GM12874 (cell line): ENCODE measurements around the gene PBX1.

Experiments
- CTCF ChIP-seq: IDR thresholded peaks from 2 replicates; pipeline ENCODE4 v1.5.1; 2011; ENCODE audit warnings: low read depth, mild to moderate bottlenecking, control low read depth, low read length, moderate library complexity; ENCODE audit not compliant: insufficient read depth

PBX1 gene

GRCh38 chr1:164649146-164649545 is 90.2 kb downstream of the PBX1 start:
- no peak for TF ChIP-seq CTCF

GRCh38 chr1:164650531-164650930 is 91.5 kb downstream of the PBX1 start:
- TF ChIP-seq CTCF, result no peak

- no peak for TF ChIP-seq CTCF
Observed at GRCh38 chr1:164651351-164651951, 92.5 kb downstream of the PBX1 start.

GRCh38 chr1:164653705-164654104 is 94.7 kb downstream of the PBX1 start:
- no peak for TF ChIP-seq CTCF

GRCh38 chr1:164654200-164654599 is 95.2 kb downstream of the PBX1 start:
- no peak for TF ChIP-seq CTCF

GRCh38 chr1:164658864-164659263 is 99.9 kb downstream of the PBX1 start:
- no peak for TF ChIP-seq CTCF

- no peak for TF ChIP-seq CTCF
Observed at GRCh38 chr1:164659621-164660411, 100.8 kb downstream of the PBX1 start.
